ENCODE data around the gene LRRC72.

- TF ChIP-seq CTCF (IDR thresholded peaks at IDR 0.05; ENCODE audit: insufficient read depth, low read depth, low read length), result no peak
- TF ChIP-seq EZH2 (IDR thresholded peaks at IDR 0.05; ENCODE audit: insufficient read depth, low read length), result no peak
Measured at GRCh38 chr7:16558761-16559302, 32.2 kb downstream of the LRRC72 start.

All from astrocyte (in vitro differentiated cells and primary cell).